ENCODE measurements around the gene INTS4. TPM values are rescaled to one million over a fixed set of nuclear protein-coding genes. Genes with fewer than 3 reads are reported as not detected.

INTS4 gene
- total and polyA plus RNA-seq, 2 of the 4 experiments (the other 2 are of a cell fraction), result 24.0 to 52.5 TPM

GRCh38 chr11:78039919-78040671 lies 45.6 kb upstream of the INTS4 start:
- Histone ChIP-seq H3K14ac (replicated peaks; ENCODE audit: low read depth, low read length) (peak overlapping the region; percentile 99), H3K9me1 (ENCODE audit: insufficient read depth, low read length) (peaks cover 14% of the 10 kb centered on the region; the same call in 1 of the 2 replicates), H2AK9ac (replicated peaks; ENCODE audit: low read depth, low read length, poor library complexity) (no peak overlapping the region), H2BK20ac (ENCODE audit: low read depth, low read length) (peak overlapping the region; percentile 97), H3K79me1 (ENCODE audit: low read depth in 1 of 2, low read length in 2 of 2) (peaks cover 0 to 10% of the 10 kb centered on the region in 2 experiments; a peak in 2 of 4 replicates), H2BK5ac (ENCODE audit: low read depth, low read length, poor library complexity, severe bottlenecking) (peak overlapping the region; percentile 96), H3K27me3 (ENCODE audit: control insufficient read depth, insufficient read depth, low read length) (no peaks in the 10 kb centered on the region), H3K23ac (ENCODE audit: low read depth, low read length) (peak overlapping the region; percentile 98), H4K20me1 (ENCODE audit: insufficient read depth, low read length) (no peaks in the 10 kb centered on the region), H4K8ac (ENCODE audit: low read depth in 2 of 2, low read length in 2 of 2) (peak overlapping the region; percentile 93 to 98), H2AK5ac (ENCODE audit: low read depth, low read length) (peak overlapping the region; percentile 78), H2AFZ (replicated peaks; ENCODE audit: low read length, poor library complexity) (peak overlapping the region; percentile 76), H4K91ac (ENCODE audit: insufficient read depth, low read depth, low read length) (peak overlapping the region; percentile 98), H3K56ac (ENCODE audit: extremely low read depth, insufficient read depth, low read length) (peak overlapping the region; percentile 98), H3K9me3 (ENCODE audit: control insufficient read depth, insufficient read depth, low read length) (no peaks in the 10 kb centered on the region), H2BK120ac (ENCODE audit: low read depth, low read length) (peak overlapping the region; percentile 98), H3K4me3 (ENCODE audit: insufficient read depth, low read depth, low read length) (no peak overlapping the region; the same call in 1 of the 2 replicates), H2BK15ac (ENCODE audit: low read depth, low read length) (peak overlapping the region; percentile 94), H3K27ac (ENCODE audit: insufficient read depth, low read length) (peak overlapping the region; percentile 96), H3K9ac (ENCODE audit: low read depth, low read length) (peak overlapping the region; percentile 82), H3K4me1 (ENCODE audit: control insufficient read depth, insufficient read depth, low read length) (peaks cover 9% of the 10 kb centered on the region), H3K4ac (ENCODE audit: low read depth, low read length) (peak overlapping the region; percentile 99), H3K18ac (ENCODE audit: low read depth, low read length) (peak overlapping the region; percentile 78), H4K5ac (ENCODE audit: low read depth, low read length) (peak overlapping the region; percentile 61), H3K36me3 (ENCODE audit: control insufficient read depth, insufficient read depth, low read length) (no peaks in the 10 kb centered on the region), H3K4me2 (ENCODE audit: low read depth, low read length) (peak overlapping the region; percentile 34)
- no peak for TF ChIP-seq RAD21 (IDR thresholded peaks at IDR 0.05; ENCODE audit: low read length)
- no peak for TF ChIP-seq ELK1 (IDR thresholded peaks at IDR 0.05; ENCODE audit: borderline replicate concordance, low read depth, low read length)
- peak; percentile 59; the same call in 1 of the 2 replicates for TF ChIP-seq FOS (IDR thresholded peaks at IDR 0.05; ENCODE audit: low read depth, low read length)
- peak; percentile 43; the same call in 1 of the 2 replicates for TF ChIP-seq MAZ (IDR thresholded peaks at IDR 0.05; ENCODE audit: borderline replicate concordance, low read depth, low read length)
- WGBS, 2 experiments (ENCODE audit: extremely low coverage in 2 of 2, insufficient read length in 1 of 2), result 0% methylated on average over 1 of the region's 7 CpGs; no CpG with 5 or more reads in 1 of the 2 experiments
- CTCF ChIA-PET, result interaction anchor here (0.6 kb wide), 1 partner anchor 525 kb away, joined by 4 read pairs; no protein-coding TSS in a partner anchor
- in situ Hi-C loops (cut with MboI; ENCODE audit: low sequenced_read_pairs), result no loop called here
- DNase-seq (peak; percentile 85), ATAC-seq (ENCODE audit: low read depth) (peak; percentile 77)
- dilution Hi-C loops (cut with HindIII; ENCODE audit: low sequenced_read_pairs, unreplicated experiment), result no loop called here
- POLR2A ChIA-PET (ENCODE audit: unreplicated experiment), result interaction anchor here (0.6 to 1.2 kb wide), 3 partner anchors 10 to 256 kb away, joined by 3 to 4 read pairs (median 3); no protein-coding TSS in a partner anchor
- TSS peak; percentile 92 for BruUV-seq (replicated peaks)
- intact Hi-C loops (cut with micrococcal nuclease), result no loop called here

Data from IMR-90 (cell line).